T-helper 9 cell (primary cell): ENCODE measurements around the gene EIF2S2.

Experiments
- DNase-seq: peaks from one replicate; pipeline ENCODE4 v3.0.0-alpha.2; 2020

Gene EIF2S2

DNA sequence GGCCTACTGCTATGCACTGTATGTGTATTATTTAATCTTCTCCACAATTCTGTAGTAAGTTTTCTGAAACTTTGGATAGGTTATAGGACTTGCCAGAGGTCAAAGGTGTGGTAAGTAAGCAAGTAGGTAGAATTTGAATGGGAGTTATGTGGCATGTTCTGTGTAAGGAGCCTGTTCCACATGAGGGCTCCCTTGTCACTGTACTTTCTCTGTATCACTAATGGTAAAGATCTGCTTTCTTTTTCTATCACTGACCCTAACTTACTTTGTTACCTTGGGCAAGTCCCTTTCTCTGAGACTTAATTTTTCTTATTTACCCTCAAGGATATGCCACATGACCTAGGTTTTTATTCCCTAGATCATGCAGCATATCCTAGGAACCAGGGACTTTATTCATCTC, 50.3 kb downstream of the EIF2S2 start:
- no peak for DNase-seq

GRCh38 chr20:34060970-34061369, 51.1 kb downstream of the EIF2S2 start:
- no peak for DNase-seq

- no peak for DNase-seq
Measured at GRCh38 chr20:34058831-34059230, 53.2 kb downstream of the EIF2S2 start.

- no peak for DNase-seq
Measured at GRCh38 chr20:34055290-34055689, 56.8 kb downstream of the EIF2S2 start.

DNA sequence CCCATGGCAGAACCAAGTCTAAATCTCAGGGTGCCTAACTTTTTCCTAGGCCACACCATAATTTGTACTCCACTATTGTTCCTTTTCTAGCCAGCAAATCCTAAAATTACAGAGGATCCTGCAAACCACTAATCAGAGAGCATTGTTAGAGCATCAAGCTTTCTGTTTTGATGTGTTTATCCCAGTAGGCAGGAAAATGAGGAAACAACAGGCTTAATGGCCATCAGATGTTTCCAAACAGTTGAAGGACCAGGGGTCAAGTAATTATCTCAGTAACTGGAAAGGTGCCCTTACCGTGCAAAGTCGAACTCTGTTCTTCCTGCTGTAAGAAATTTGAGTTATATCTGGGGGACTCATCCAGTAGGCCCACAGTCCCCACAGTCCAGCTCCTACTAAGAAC, 59.6 kb downstream of the EIF2S2 start:
- DNase-seq: no peak

DNA sequence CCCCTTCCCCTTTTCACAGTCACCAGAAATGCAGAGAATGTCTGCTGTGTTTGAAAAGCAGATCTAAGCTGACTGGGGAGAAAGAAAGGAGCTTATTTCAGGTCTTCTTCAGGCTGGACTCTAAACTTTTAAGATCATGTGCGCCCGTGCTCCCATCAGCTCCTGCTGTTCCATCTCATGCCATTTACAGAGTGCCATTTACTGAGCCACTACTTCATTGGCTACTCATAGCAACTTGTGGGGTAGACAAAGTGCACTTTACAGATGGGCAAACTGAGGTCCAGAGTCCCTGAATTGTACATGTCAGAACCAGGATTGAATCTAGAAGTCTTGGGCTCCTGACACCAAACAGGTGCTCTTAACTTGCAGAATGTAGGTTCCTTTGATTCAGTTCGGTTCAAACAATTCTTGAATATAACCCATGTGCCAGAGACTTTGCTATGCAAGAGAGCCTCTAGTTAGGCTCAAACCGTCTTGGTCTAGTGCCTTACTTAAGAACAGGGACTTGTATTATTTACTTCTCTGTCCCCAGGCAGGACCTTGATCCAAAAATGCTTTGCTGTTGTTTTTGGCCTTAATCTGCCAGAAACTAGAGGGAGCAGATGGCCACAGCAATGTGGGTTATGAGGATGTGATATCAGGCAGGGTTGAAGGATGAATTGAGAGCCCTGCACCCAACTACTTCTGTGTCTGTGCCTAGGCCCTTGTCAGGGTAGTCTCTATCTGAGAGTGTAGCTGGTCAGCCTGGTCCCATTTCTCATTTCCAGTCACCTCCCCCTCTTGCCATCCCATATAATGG, 61.9 kb downstream of the EIF2S2 start:
- DNase-seq: no peak

DNA sequence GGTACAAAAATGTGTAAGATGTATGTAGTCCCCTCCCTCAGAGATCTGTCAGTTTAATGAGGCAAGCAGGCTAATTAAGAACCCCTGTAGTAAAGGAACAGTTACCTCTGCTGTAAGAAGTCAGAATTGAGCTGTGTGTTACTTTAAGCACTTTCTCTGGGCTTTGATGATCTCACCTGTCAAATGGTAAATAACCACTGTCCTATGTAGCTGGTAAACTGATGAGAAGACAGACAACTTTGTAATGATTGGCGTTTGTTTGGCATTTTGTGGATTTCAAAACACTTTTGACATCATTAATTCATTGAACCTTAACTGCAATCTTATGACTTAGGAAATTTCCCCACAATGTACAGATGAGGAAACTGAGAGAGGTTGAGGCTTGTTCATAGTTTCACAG, 62.7 kb downstream of the EIF2S2 start:
- no peak for DNase-seq

GRCh38 chr20:34047917-34048316, 64.1 kb downstream of the EIF2S2 start:
- no peak for DNase-seq

- DNase-seq: no peak
Measured at GRCh38 chr20:34047010-34047687, 64.9 kb downstream of the EIF2S2 start.

GRCh38 chr20:34045930-34046725, 65.9 kb downstream of the EIF2S2 start:
- no peak for DNase-seq

- DNase-seq: no peak
Measured at GRCh38 chr20:34045294-34045693, 66.7 kb downstream of the EIF2S2 start.

DNA sequence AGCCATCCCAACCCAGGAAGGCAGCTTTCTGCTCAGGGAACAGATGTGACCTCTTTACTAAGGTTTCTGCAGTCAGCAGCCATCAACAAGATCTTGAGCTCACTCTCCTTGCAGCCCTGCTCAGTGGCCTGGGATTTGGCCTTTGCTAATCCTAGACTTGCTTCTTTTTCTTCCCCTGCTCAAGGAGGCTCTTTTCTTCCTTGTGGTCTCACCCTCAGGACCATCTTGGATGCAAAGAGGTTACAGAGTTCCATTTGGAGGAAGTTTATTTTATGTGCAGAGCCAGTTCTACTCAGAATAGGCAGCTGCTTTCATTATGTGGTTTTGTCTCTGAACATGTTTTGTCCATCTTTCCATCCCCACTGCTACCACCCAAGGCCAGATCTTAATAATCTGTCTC, 69.0 kb downstream of the EIF2S2 start:
- DNase-seq: no peak

GRCh38 chr20:34042262-34042661, 69.8 kb downstream of the EIF2S2 start:
- no peak for DNase-seq

GRCh38 chr20:34041226-34041625, 70.8 kb downstream of the EIF2S2 start:
- DNase-seq: no peak

DNA sequence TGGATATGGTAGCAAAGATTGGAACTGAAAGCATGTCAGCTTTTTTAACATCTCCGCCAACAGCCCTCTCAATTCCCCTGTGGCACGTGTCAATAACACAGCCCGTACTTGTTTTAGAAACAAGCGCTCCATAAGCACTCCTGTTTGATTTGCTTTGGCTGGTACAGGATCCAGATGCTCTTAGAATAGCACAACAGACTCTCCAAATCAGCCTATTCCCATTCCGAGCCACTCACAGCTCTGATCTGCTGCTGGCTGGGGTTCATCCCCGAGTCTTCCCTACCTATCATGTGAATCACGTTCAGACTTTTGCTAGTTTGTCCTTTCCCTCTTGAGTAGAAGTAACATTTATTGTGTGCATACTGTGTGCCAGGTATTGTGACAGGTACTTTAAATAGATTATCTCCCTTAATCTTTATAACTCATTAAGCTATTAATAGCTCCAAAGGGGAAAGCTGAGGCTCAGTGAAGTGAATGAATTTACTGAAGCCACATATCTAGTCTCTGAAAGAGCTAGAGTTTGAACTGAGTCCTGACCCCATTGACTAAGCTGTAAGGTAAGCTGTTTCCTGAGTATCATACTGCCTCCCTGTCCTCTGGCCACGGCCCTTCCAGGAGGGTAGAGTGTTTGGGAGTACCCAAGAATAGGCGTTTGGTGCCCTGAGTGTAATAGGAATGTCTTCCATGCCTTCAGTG, 71.6 kb downstream of the EIF2S2 start:
- DNase-seq: no peak
